Keratinocyte (primary cell): ENCODE measurements around the gene RBCK1. TPM values are rescaled to one million over a fixed set of nuclear protein-coding genes. Genes with fewer than 3 reads are reported as not detected.

Experiments used
- DNase-seq: peaks from one replicate; pipeline ENCODE4 v3.0.0-alpha.2; 2011; ENCODE audit warnings: low read depth, missing footprints, low spot score
- FAIRE-seq: peaks from 2 replicates; lab custom pipeline; 2011; peaks lifted over from hg19 to GRCh38; lab: Jason Lieb, UNC
- H2AFZ ChIP-seq: 2 replicates; pipeline ENCODE4 v1.6.0; 2012; ENCODE audit warnings: low read length, control low read depth, inconsistent platforms; ENCODE audit not compliant: control insufficient read depth
- H3K27ac ChIP-seq: 2 replicates; pipeline ENCODE4 v1.5.1; 2011; ENCODE audit warnings: low read length; ENCODE audit not compliant: control insufficient read depth, insufficient read depth
- H3K27me3 ChIP-seq: 3 replicates; pipeline ENCODE4 v1.6.0; 2011; ENCODE audit warnings: low read length; ENCODE audit not compliant: control insufficient read depth, insufficient read depth; ENCODE audit errors: extremely low read depth
- H3K36me3 ChIP-seq, 2 experiments: 2 replicates in 1 of 2; 3 replicates in 1 of 2; pipeline ENCODE4 v1.5.1; 2011; ENCODE audit warnings: low read length in 2 of 2, mild to moderate bottlenecking in 1 of 2; ENCODE audit not compliant: control insufficient read depth in 2 of 2, insufficient read depth in 2 of 2; ENCODE audit errors: extremely low read depth in 1 of 2
- H3K4me1 ChIP-seq: 3 replicates; pipeline ENCODE4 v1.5.1; 2011; ENCODE audit warnings: low read length; ENCODE audit not compliant: control insufficient read depth, insufficient read depth; ENCODE audit errors: extremely low read depth
- H3K4me2 ChIP-seq: 3 replicates; pipeline ENCODE4 v1.6.0; 2011; ENCODE audit warnings: low read depth, low read length; ENCODE audit not compliant: control insufficient read depth, insufficient read depth; ENCODE audit errors: extremely low read depth
- H3K4me3 ChIP-seq, 3 experiments: fragments of 200-600 bp in 1 of 3; sonication (generic) in 1 of 3; 2 replicates in 2 of 3; 3 replicates in 1 of 3; pipeline ENCODE4 v1.5.1; 2011 to 2016; ENCODE audit warnings: low read length in 3 of 3, mild to moderate bottlenecking in 3 of 3, control low read depth in 2 of 3, inconsistent platforms in 1 of 3, low read depth in 1 of 3, mixed read lengths in 1 of 3, mixed run types in 1 of 3, moderate library complexity in 1 of 3; ENCODE audit not compliant: control insufficient read depth in 2 of 3, insufficient read depth in 2 of 3; ENCODE audit errors: extremely low read depth in 1 of 3
- H3K79me2 ChIP-seq: 2 replicates; pipeline ENCODE4 v1.6.0; 2012; ENCODE audit warnings: low read length; ENCODE audit not compliant: control insufficient read depth, insufficient read depth
- H3K9ac ChIP-seq: 3 replicates; pipeline ENCODE4 v1.6.0; 2011; ENCODE audit warnings: low read length; ENCODE audit not compliant: control insufficient read depth, insufficient read depth; ENCODE audit errors: extremely low read depth
- H3K9me1 ChIP-seq: 3 replicates; pipeline ENCODE4 v1.6.0; 2011; ENCODE audit warnings: low read length; ENCODE audit not compliant: control insufficient read depth, insufficient read depth; ENCODE audit errors: extremely low read depth
- H3K9me3 ChIP-seq: 2 replicates; pipeline ENCODE4 v1.5.1; 2012; ENCODE audit warnings: low read depth, low read length; ENCODE audit not compliant: control insufficient read depth
- H4K20me1 ChIP-seq: 3 replicates; pipeline ENCODE4 v1.6.0; 2011; ENCODE audit warnings: low read length; ENCODE audit not compliant: control insufficient read depth, insufficient read depth; ENCODE audit errors: extremely low read depth
- EZH2 ChIP-seq: IDR thresholded peaks from one replicate; pipeline ENCODE4 v1.6.1; 2012; ENCODE audit warnings: inconsistent platforms, mild to moderate bottlenecking, low read length, moderate library complexity
- dilution Hi-C: fragments of 300-500 bp; cut with MboI; formaldehyde crosslinking; loops from one replicate; pipeline ENCODE4 v1.7.0; 2020; ENCODE audit warnings: low sequenced_read_pairs; ENCODE audit not compliant: extremely low pct_ligation_motif_present
- polyA minus RNA-seq, 3 experiments: library from RNA; depleted of rRNA, polyadenylated mRNA; stranded (reverse); fragments of >200 nt; gene quantifications; 1 replicate in 1 of 3; 2 replicates in 1 of 3; 3 replicates in 1 of 3; pipeline ENCODE4 v1.2.3, GENCODE V29; 2011
- polyA plus RNA-seq, 5 experiments: library from polyadenylated mRNA; depleted of rRNA in 3 of 5; stranded (reverse) in 3 of 5; stranded (forward) in 1 of 5; unstranded in 1 of 5; fragments of >200 nt; gene quantifications; 1 replicate in 1 of 5; 2 replicates in 3 of 5; 3 replicates in 1 of 5; pipeline versions ENCODE4 v1.2.1 to v1.2.3, GENCODE V29; 2011 to 2012; ENCODE audit warnings: missing spikeins in 2 of 5, low read depth in 1 of 5, low replicate concordance in 1 of 5
- TF ChIP-seq, protein P1 (sequence below), 3 experiments: IDR thresholded peaks in 1 of 3; conservative IDR thresholded peaks in 1 of 3; optimal IDR thresholded peaks in 1 of 3; 2 replicates in 2 of 3; 3 replicates in 1 of 3; pipeline versions ENCODE3 to v1.5.1; 2011; ENCODE audit warnings: low read length in 3 of 3, mild to moderate bottlenecking in 3 of 3, moderate library complexity in 2 of 3, control low read depth in 1 of 3, inconsistent platforms in 1 of 3; ENCODE audit not compliant: insufficient read depth in 2 of 3; ENCODE audit errors: extremely low read depth in 1 of 3

The RBCK1 gene
- polyA plus RNA-seq = 83.3 to 136 TPM (median 129 TPM) in 3 replicates
- polyA plus RNA-seq (2011; ENCODE audit: low read depth) = 104 TPM
- polyA plus RNA-seq (2011; cell fraction: cytosol; rRNA removed) = 94.2 and 135 TPM in 2 replicates
- polyA plus RNA-seq (2011; cell fraction: nucleus; rRNA removed) = 162 and 239 TPM in 2 replicates
- 131 and 169 TPM in 2 replicates for polyA plus RNA-seq (2012; ENCODE audit: low replicate concordance)
- 70.6 to 145 TPM (median 76.0 TPM) in 3 replicates for polyA minus RNA-seq
- 137 TPM for polyA minus RNA-seq (2011; cell fraction: cytosol; rRNA and poly(A)+ RNA removed)
- polyA minus RNA-seq (2011; cell fraction: nucleus; rRNA and poly(A)+ RNA removed) = 72.8 and 74.5 TPM in 2 replicates

DNA sequence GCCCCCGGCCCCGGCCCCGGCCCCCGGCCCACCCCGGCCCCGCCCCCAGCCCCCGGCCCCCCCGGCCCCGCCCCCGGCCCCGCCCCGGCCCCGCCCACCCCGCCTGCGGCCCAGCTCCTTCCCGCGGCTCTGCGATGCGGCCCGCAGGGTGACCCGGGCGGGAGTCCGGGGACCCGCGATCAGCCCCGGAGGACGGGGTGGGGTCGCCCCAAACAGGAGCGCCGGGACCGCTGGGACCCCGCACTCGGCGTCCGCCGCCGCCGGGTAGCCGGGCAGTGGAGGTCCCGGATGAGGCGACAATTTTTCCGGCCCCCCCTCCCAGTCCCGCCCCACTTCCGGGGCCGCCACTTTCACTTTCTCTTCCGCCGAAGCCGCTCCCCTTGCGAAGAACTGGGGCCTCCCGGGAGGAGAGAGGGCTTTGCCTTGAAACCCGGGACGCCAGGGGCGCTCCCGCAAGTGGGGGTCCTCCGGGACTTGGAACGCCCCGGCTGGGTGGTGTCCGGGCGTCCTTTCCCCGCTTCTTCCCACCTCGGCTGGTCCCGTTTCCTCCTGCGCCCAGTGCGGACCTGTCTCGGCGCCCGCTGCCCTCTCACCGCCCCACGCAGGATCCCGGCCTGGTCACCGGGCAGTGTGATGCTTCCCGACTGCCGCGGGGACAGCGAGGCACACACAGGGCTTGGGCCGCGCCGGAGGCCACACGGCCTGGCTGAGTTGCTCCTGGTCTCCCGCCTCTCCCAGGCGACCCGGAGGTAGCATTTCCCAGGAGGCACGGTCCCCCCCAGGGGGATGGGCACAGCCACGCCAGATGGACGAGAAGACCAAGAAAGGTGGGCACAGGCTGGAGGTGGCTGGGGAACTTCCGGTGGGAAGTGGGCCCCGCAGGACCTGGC is at the start of gene RBCK1:
TSS of gene RBCK1 (plus strand) at position 347 of the 890 bp plus-strand sequence. CDS start at position 806, 459 bp downstream.
- H3K9me1 ChIP-seq = peaks cover 6% of the 10 kb centered on the region
- peak within 1 kb of the TSS; percentile 95 for H3K9ac ChIP-seq
- peaks cover 26% of the 10 kb centered on the region for H3K4me1 ChIP-seq
- peaks cover 15 to 24% of the 10 kb centered on the region in 2 experiments for H3K36me3 ChIP-seq
- H3K9me3 ChIP-seq = no peaks in the 10 kb centered on the region
- dilution Hi-C loops = no loop called here
- H3K27ac ChIP-seq = peak within 1 kb of the TSS; percentile 88
- TF ChIP-seq, protein P1, sequence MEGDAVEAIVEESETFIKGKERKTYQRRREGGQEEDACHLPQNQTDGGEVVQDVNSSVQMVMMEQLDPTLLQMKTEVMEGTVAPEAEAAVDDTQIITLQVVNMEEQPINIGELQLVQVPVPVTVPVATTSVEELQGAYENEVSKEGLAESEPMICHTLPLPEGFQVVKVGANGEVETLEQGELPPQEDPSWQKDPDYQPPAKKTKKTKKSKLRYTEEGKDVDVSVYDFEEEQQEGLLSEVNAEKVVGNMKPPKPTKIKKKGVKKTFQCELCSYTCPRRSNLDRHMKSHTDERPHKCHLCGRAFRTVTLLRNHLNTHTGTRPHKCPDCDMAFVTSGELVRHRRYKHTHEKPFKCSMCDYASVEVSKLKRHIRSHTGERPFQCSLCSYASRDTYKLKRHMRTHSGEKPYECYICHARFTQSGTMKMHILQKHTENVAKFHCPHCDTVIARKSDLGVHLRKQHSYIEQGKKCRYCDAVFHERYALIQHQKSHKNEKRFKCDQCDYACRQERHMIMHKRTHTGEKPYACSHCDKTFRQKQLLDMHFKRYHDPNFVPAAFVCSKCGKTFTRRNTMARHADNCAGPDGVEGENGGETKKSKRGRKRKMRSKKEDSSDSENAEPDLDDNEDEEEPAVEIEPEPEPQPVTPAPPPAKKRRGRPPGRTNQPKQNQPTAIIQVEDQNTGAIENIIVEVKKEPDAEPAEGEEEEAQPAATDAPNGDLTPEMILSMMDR (optimal IDR thresholded peaks at IDR 0.05 in 1 of 3, IDR thresholded peaks at IDR 0.05 in 1 of 3, conservative IDR thresholded peaks at IDR 0.05 in 1 of 3; ENCODE audit: extremely low read depth in 1 of 3, insufficient read depth in 2 of 3, low read length in 3 of 3) = no peak
- TF ChIP-seq EZH2 = no peak
- no peak for DNase-seq
- H3K4me3 ChIP-seq = peak within 1 kb of the TSS; percentile 96 to 99 (median 97)
- H3K4me2 ChIP-seq = peak within 1 kb of the TSS; percentile 97
- H2AFZ ChIP-seq = peak within 1 kb of the TSS; percentile 81
- H4K20me1 ChIP-seq = no peaks in the 10 kb centered on the region
- peaks cover 49% of the 10 kb centered on the region for H3K79me2 ChIP-seq
- FAIRE-seq = no peak
- no peaks in the 10 kb centered on the region for H3K27me3 ChIP-seq

DNA sequence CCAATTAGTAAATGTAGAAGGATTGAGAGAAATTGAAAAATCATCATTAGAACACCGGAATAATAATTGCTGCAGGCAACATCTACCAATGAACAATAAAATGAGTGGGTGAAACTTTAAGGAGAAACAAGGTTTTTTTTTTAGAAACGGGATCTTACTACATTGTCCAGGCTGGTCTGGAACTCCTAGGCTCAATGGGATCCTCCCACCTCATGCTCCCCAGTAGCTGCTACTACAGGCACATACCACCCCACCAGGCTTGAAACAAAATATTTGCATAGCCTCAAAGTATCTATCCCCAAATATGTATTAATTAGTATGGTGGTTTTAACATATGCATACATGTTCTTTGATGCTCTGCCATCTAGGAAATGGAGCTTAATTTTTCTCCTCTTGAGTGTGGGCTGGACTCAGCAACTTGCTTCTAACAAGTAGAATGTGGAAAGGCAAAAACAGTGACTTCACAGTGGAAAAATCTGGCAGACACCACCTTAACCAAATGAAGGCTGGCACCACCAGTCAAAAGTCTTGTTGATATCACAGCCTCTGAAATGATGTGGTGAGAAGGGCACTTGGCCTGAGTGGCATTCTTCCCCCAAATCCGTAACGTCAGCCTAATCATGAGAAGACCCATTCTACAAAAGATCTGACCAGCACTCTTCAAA is 49.1 kb upstream of the RBCK1 start:
- no peak for DNase-seq
- Histone ChIP-seq H4K20me1 (no peaks in the 10 kb centered on the region), H3K9ac (no peak overlapping the region), H3K4me1 (peaks cover 38% of the 10 kb centered on the region), H2AFZ (no peak overlapping the region), H3K9me1 (no peaks in the 10 kb centered on the region), H3K4me3 (no peak overlapping the region), H3K4me2 (no peak overlapping the region), H3K27me3 (no peaks in the 10 kb centered on the region), H3K27ac (no peak overlapping the region), H3K79me2 (no peaks in the 10 kb centered on the region), H3K36me3 (no peaks in the 10 kb centered on the region), H3K9me3 (no peaks in the 10 kb centered on the region)
- no peak for FAIRE-seq
- dilution Hi-C loops = no loop called here
- TF ChIP-seq EZH2 = no peak
- TF ChIP-seq, protein P1 (optimal IDR thresholded peaks at IDR 0.05 in 1 of 3, IDR thresholded peaks at IDR 0.05 in 1 of 3, conservative IDR thresholded peaks at IDR 0.05 in 1 of 3; ENCODE audit: extremely low read depth in 1 of 3, insufficient read depth in 2 of 3, low read length in 3 of 3) = no peak
